Glutamatergic neuron (in vitro differentiated cells): ENCODE measurements around the gene FAM3A. TPM values are rescaled to one million over a fixed set of nuclear protein-coding genes. Genes with fewer than 3 reads are reported as not detected.

Experiments
- DNase-seq: peaks from one replicate; pipeline ENCODE4 v3.0.0; 2022
- H3K27ac Mint-ChIP-seq: one replicate; pipeline ENCODE4 v1.8.0; 2020; ENCODE audit warnings: mild to moderate bottlenecking, mixed read lengths, inconsistent platforms; ENCODE audit not compliant: unreplicated experiment
- H3K27me3 Mint-ChIP-seq: one replicate; pipeline ENCODE4 v1.8.0; 2020; ENCODE audit warnings: mild to moderate bottlenecking, moderate library complexity, mixed read lengths, inconsistent platforms; ENCODE audit not compliant: unreplicated experiment
- H3K36me3 Mint-ChIP-seq: one replicate; pipeline ENCODE4 v1.8.0; 2020; ENCODE audit warnings: mild to moderate bottlenecking, mixed read lengths, inconsistent platforms; ENCODE audit not compliant: unreplicated experiment
- H3K4me1 Mint-ChIP-seq: one replicate; pipeline ENCODE4 v1.8.0; 2020; ENCODE audit warnings: mild to moderate bottlenecking, low read depth, mixed read lengths, inconsistent platforms; ENCODE audit not compliant: unreplicated experiment
- H3K4me3 Mint-ChIP-seq: one replicate; pipeline ENCODE4 v1.8.0; 2020; ENCODE audit warnings: mild to moderate bottlenecking, mixed read lengths, inconsistent platforms; ENCODE audit not compliant: unreplicated experiment
- H3K9me3 Mint-ChIP-seq: one replicate; pipeline ENCODE4 v1.8.0; 2020; ENCODE audit warnings: mild to moderate bottlenecking, moderate library complexity, mixed read lengths, inconsistent platforms; ENCODE audit not compliant: unreplicated experiment
- CTCF ChIP-seq: fragments of 200-600 bp; sonication (generic); IDR thresholded peaks from one replicate; pipeline ENCODE4 v1.5.0; 2021; ENCODE audit not compliant: partially characterized antibody, unreplicated experiment
- total RNA-seq: library from RNA; stranded (reverse); fragmentation: NEBNext Ultra II Directional; extraction: Animal tissue kit (Norgen Biotek cat#: 25700); gene quantifications from one replicate; pipeline ENCODE4 v1.2.1, GENCODE V29; 2021; ENCODE audit not compliant: unreplicated experiment

FAM3A gene
- total RNA-seq, 1 donor from 2014 or later: 32.0 TPM

DNA sequence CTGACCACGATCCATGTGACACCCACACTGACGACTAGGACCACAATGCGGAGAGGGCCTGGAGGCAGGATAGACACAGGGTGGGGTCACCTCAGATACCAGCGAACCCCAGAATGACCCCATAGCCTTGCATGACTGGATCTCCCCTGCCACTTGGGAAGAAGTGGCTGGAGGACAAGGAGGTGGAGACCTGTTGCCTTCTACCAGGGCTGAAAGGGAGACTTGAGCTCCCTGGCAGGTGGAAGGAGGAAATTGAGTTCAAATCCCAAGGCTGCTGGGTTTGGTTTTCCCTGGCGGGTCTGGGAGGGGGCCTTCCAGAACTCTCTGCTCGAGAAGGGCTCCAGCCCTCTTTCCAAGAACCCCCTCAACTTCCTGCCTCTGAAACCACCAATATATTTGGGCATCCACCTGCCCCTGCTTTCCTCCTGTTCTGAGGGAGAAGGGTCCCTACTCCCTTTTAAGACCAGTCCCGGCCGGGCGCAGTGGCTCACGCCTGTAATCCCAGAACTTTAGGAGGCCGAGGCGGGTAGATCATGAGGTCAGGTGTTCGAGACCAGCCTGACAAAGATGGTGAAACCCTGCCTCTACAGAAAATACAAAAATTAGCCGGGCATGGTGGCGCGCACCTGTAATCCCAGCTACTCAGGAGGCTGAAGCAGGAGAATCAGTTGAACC lies 3.0 kb downstream of the FAM3A start:
- H3K27me3 Mint-ChIP-seq: peaks cover 3% of the 10 kb centered on the region
- no peaks in the 10 kb centered on the region for H3K9me3 Mint-ChIP-seq
- peaks cover 9% of the 10 kb centered on the region for H3K36me3 Mint-ChIP-seq
- no peak for TF ChIP-seq CTCF
- H3K27ac Mint-ChIP-seq: no peak overlapping the region
- peaks cover 3% of the 10 kb centered on the region for H3K4me1 Mint-ChIP-seq
- DNase-seq: no peak
- H3K4me3 Mint-ChIP-seq: no peak overlapping the region

DNA sequence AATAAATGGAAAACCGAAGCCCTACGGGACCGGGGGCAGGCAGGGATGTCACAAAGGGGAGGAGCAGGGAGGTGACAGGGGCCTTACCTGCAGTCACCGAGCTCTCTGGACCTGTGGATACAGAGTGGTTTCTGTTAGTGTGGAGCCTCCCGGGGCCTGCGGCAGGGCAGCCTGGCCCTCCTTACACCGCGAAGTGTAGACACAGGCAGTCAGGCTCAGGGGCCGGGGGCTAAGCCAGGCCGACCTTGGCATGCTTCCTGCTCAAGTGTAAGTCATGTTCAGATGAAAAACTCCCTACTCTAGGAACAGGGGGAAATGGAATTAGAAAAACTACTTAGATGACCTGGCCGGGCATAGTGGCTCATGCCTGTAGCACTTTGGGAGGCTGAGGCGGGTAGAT lies 4.3 kb downstream of the FAM3A start:
- Mint-ChIP-seq H3K36me3 (peaks cover 9% of the 10 kb centered on the region), H3K27me3 (peaks cover 3% of the 10 kb centered on the region), H3K27ac (no peak overlapping the region), H3K4me1 (no peaks in the 10 kb centered on the region), H3K9me3 (no peaks in the 10 kb centered on the region), H3K4me3 (no peak overlapping the region)
- no peak for DNase-seq
- TF ChIP-seq CTCF: no peak

GRCh38 chrX:154509455-154509854 lies 6.6 kb downstream of the FAM3A start:
- H3K4me1 Mint-ChIP-seq: no peaks in the 10 kb centered on the region
- H3K4me3 Mint-ChIP-seq: no peak overlapping the region
- no peaks in the 10 kb centered on the region for H3K9me3 Mint-ChIP-seq
- DNase-seq: no peak
- TF ChIP-seq CTCF: no peak
- H3K27ac Mint-ChIP-seq: no peak overlapping the region
- H3K36me3 Mint-ChIP-seq: peaks cover 9% of the 10 kb centered on the region
- H3K27me3 Mint-ChIP-seq: peaks cover 3% of the 10 kb centered on the region

- no peak for TF ChIP-seq CTCF
- H3K27me3 Mint-ChIP-seq: peaks cover 3% of the 10 kb centered on the region
- no peaks in the 10 kb centered on the region for H3K9me3 Mint-ChIP-seq
- no peak overlapping the region for H3K4me3 Mint-ChIP-seq
- peaks cover 9% of the 10 kb centered on the region for H3K36me3 Mint-ChIP-seq
- H3K4me1 Mint-ChIP-seq: no peaks in the 10 kb centered on the region
- H3K27ac Mint-ChIP-seq: no peak overlapping the region
- no peak for DNase-seq
Observed at GRCh38 chrX:154508384-154508745, 7.7 kb downstream of the FAM3A start.

- DNase-seq: no peak
- no peak for TF ChIP-seq CTCF
- Mint-ChIP-seq H3K27me3 (peaks cover 3% of the 10 kb centered on the region), H3K27ac (no peak overlapping the region), H3K9me3 (peaks cover 2% of the 10 kb centered on the region), H3K4me3 (no peak overlapping the region), H3K36me3 (peaks cover 9% of the 10 kb centered on the region), H3K4me1 (no peaks in the 10 kb centered on the region)
Observed at GRCh38 chrX:154507673-154508383, 8.2 kb downstream of the FAM3A start.
